VCaP (cell line): ENCODE data around the gene PACS1.

Experiments
- H3K27ac ChIP-seq: fragments of 450-650 bp; 2 replicates; pipeline ENCODE4 v1.5.1; 2017
- TF ChIP-seq, protein P1 (sequence below): fragments of 450-650 bp; conservative IDR thresholded peaks from 2 replicates; pipeline ENCODE4 v1.5.1; 2017; ENCODE audit warnings: mild to moderate bottlenecking, moderate library complexity

The PACS1 gene

GRCh38 chr11:66045177-66045639, 24.9 kb upstream of the PACS1 start:
- TF ChIP-seq, protein P1, sequence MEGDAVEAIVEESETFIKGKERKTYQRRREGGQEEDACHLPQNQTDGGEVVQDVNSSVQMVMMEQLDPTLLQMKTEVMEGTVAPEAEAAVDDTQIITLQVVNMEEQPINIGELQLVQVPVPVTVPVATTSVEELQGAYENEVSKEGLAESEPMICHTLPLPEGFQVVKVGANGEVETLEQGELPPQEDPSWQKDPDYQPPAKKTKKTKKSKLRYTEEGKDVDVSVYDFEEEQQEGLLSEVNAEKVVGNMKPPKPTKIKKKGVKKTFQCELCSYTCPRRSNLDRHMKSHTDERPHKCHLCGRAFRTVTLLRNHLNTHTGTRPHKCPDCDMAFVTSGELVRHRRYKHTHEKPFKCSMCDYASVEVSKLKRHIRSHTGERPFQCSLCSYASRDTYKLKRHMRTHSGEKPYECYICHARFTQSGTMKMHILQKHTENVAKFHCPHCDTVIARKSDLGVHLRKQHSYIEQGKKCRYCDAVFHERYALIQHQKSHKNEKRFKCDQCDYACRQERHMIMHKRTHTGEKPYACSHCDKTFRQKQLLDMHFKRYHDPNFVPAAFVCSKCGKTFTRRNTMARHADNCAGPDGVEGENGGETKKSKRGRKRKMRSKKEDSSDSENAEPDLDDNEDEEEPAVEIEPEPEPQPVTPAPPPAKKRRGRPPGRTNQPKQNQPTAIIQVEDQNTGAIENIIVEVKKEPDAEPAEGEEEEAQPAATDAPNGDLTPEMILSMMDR = peak; percentile 100
- H3K27ac ChIP-seq = peak overlapping the region; percentile 34; the same call in 1 of the 2 replicates

GRCh38 chr11:66046901-66047300, 23.2 kb upstream of the PACS1 start:
- TF ChIP-seq, protein P1 = no peak
- no peak overlapping the region for H3K27ac ChIP-seq

DNA sequence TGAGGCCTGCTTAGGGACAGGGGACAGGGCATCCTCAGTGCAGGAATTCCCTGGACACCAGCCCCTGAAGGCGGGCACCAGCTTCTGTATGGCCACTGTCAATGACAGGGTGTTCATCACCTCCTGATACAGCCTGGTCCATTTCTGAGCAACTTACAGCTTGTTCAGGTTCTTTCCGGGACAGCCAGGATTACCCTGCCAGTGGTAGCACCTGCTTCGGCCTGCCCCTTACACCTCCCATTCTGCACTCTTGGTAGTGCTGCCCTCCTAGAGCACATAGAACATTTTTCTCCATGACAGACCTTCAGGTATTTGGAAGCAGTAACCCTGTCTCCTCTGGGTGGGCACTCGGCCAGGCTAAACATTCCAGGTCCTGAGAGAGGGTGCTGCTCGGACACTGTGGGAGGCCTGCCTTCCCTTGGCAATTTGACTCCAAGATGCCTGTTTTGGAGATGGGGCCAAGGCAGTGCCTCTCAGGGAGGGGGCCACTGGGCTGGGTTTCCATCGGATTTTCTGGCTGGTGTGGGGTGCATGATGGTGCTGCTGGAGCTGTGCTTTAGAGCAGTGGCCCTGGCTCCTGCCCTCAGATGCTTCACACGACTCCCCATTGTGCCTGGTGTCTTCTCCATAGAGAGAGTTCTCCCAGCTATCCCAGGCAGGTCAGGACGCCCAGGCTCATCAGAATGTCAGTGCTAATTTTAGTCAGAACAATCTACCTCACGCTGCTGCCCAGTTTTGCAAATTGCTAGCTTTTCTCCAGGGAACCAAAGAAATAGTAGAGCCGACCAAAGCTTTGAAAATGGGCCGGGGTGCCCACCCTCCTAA, 22.3 kb upstream of the PACS1 start:
- H3K27ac ChIP-seq = no peak overlapping the region
- TF ChIP-seq, protein P1 = no peak

DNA sequence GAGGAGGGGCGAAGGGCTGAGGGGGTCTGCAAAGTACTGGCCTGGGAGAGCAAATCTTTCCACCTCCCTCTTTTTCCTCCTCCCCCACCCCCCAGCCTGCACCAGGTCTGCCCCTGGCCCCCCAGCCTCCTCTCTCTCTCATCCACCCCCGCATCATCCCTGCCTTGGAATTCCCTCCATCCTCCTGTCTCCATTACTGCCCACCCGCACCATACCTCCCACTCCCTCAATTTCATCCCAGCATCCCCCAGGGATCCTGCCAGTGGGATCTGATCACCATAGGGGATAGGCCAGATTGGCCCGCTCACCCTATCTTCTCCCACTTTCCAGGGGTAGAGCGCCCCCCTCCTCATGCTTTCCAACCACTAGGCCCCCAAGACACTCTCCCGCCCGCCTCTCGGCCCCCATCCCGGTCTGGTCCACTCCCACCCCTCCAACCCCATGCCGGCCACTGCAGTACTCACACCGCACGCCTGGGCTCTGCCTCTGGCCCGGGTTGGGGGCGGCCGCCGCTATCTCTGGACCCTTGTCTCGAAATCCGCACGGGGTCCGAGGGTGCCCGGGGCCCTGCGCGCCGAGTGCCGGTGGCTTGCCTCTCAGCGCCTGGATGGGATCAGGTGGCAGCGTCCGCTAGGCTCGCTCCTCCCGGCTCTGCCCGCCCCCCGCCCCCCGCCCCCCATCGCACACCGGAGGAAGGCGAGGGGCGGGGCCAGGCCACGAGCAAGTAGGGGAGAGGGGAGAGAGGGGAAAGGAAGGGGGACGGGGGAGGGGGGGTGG, 21.3 kb upstream of the PACS1 start, which contains the start of gene GAL3ST3:
Gene GAL3ST3, minus strand, starts transcription at position 615 of the 777 bp plus-strand sequence. CDS start 3,746 bp downstream, outside the sequence.
- TF ChIP-seq, protein P1 = no peak
- H3K27ac ChIP-seq = peak within 1 kb of the TSS; percentile 97

GRCh38 chr11:66050581-66051231, 19.4 kb upstream of the PACS1 start:
- TF ChIP-seq, protein P1 = no peak; the same call in 1 of the 2 replicates
- peak overlapping the region; percentile 97 for H3K27ac ChIP-seq

DNA sequence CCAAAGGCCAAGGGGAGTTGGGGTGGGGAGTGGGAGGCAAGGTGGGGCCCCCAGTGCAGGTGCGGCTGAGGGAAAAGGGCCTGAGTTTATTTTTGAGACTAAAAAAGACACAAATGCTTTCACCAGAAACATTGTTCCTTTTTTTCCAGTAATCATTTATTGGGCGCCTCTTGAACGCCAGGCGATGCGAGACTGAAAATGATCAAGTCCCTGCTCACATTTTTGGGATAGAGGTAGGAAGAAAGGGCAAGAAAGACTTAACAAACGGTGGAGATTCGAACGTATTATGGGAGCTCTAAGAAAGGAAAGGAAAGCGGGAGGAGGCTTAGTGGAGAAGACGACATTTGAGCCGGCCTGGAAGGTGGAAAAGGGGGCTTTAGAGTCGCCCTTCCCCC, 18.7 kb upstream of the PACS1 start:
- TF ChIP-seq, protein P1 = no peak
- H3K27ac ChIP-seq = peak overlapping the region; percentile 97
